Measurements from ENCODE around the gene BLACAT1. TPM values are rescaled to one million over a fixed set of nuclear protein-coding genes. Genes with fewer than 3 reads are reported as not detected.

BLACAT1 gene
- total and polyA plus RNA-seq, 4 donors: 0.35 to 0.74 (median 0.58) TPM

GRCh38 chr1:205465392-205465791, 9.5 kb upstream of the BLACAT1 start:
- TF ChIP-seq, protein P1, sequence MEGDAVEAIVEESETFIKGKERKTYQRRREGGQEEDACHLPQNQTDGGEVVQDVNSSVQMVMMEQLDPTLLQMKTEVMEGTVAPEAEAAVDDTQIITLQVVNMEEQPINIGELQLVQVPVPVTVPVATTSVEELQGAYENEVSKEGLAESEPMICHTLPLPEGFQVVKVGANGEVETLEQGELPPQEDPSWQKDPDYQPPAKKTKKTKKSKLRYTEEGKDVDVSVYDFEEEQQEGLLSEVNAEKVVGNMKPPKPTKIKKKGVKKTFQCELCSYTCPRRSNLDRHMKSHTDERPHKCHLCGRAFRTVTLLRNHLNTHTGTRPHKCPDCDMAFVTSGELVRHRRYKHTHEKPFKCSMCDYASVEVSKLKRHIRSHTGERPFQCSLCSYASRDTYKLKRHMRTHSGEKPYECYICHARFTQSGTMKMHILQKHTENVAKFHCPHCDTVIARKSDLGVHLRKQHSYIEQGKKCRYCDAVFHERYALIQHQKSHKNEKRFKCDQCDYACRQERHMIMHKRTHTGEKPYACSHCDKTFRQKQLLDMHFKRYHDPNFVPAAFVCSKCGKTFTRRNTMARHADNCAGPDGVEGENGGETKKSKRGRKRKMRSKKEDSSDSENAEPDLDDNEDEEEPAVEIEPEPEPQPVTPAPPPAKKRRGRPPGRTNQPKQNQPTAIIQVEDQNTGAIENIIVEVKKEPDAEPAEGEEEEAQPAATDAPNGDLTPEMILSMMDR (IDR thresholded peaks at IDR 0.05; ENCODE audit: control extremely low read depth, extremely low read depth): no peak
- DNase-seq (no peak), ATAC-seq (ENCODE audit: insufficient read depth, low FRiP score) (no peak)
- Histone ChIP-seq H3K27me3 (ENCODE audit: control insufficient read depth in 3 of 3, insufficient read depth in 3 of 3, low read length in 2 of 3) (peaks cover 0 to 13% (median 0%) of the 10 kb centered on the region in 3 donors), H3K27ac (ENCODE audit: low read depth in 1 of 2, low read length in 1 of 2) (no peak overlapping the region), H3K9me3 (ENCODE audit: control insufficient read depth in 4 of 4, insufficient read depth in 3 of 4, low read length in 3 of 4) (no peaks in the 10 kb centered on the region), H3K4me3 (no peak overlapping the region), H3K4me1 (ENCODE audit: control insufficient read depth in 5 of 5, insufficient read depth in 5 of 5, low read length in 5 of 5) (no peaks in the 10 kb centered on the region), H3K9ac (ENCODE audit: insufficient read depth in 1 of 2, low read length in 2 of 2) (no peak overlapping the region), H3K36me3 (ENCODE audit: control insufficient read depth in 4 of 4, insufficient read depth in 4 of 4, low read length in 4 of 4) (no peaks in the 10 kb centered on the region)
- 34 to 57% methylated on average over 2 of the region's 2 CpGs for WGBS, 2 donors

DNA sequence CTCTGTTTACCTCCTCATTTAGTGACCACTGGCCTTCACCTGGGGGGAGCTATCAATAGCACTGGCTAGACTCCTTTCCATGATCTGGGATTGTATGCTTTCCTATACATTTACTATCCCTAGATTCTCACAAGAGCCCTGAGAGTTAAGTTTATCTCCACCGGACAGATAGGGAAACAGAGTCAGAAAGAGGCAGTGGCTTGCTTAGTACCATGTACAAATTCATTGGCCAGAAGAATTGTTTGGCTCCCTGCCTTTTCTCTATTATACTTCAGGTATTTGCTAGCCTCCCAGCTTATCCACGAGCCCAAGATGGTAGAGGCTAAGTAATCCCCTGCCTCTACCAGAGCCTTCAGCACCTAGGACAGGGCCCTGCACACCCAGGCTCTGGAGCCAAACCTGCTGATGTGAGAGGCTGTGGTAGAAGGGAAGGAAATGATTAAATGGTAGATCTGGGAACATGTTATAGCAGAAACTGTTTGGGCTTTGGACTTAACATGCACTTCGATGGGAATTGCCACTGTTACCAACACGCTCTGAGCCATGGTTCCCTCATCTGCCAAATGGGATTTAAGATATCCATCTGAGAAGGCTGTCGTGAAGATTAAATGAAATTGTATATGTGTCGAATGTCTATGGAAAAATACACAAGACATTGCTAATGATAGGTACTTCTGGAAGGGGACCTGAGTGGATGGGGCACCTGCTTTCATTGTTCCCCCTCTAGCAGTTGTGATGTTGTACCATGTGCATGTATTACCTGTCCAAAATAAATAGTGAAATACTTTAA, 3.1 kb upstream of the BLACAT1 start:
- 51 to 56% methylated on average over 6 of the region's 6 CpGs for WGBS, 2 donors
- ATAC-seq (ENCODE audit: insufficient read depth, low FRiP score): no peak

GRCh38 chr1:205456868-205457745, 1.3 kb upstream of the BLACAT1 start:
- peaks cover 0 to 2% (median 0%) of the 10 kb centered on the region in 4 donors for H3K9me3 ChIP-seq (ENCODE audit: control insufficient read depth in 4 of 4, insufficient read depth in 3 of 4, low read length in 3 of 4)
- peaks cover 0 to 11% (median 0%) of the 10 kb centered on the region in 5 donors for H3K4me1 ChIP-seq (ENCODE audit: control insufficient read depth in 5 of 5, insufficient read depth in 5 of 5, low read length in 5 of 5)
- H3K27me3 ChIP-seq (ENCODE audit: control insufficient read depth in 3 of 3, insufficient read depth in 3 of 3, low read length in 2 of 3): peaks cover 0 to 68% (median 48%) of the 10 kb centered on the region in 3 donors
- no peak for ATAC-seq (ENCODE audit: insufficient read depth, low FRiP score)
- peak in 1 of 3 donors; percentile 49 for DNase-seq
- no peak overlapping the region for H3K27ac ChIP-seq (ENCODE audit: low read depth in 1 of 2, low read length in 1 of 2)
- no peaks in the 10 kb centered on the region for H3K36me3 ChIP-seq (ENCODE audit: control insufficient read depth in 4 of 4, insufficient read depth in 4 of 4, low read length in 4 of 4)
- 2% methylated on average over 47 to 74 of the region's 74 CpGs for WGBS, 2 donors
- H3K4me3 ChIP-seq: no peak overlapping the region
- TF ChIP-seq, protein P1 (IDR thresholded peaks at IDR 0.05; ENCODE audit: control extremely low read depth, extremely low read depth): no peak
- no peak overlapping the region for H3K9ac ChIP-seq (ENCODE audit: insufficient read depth in 1 of 2, low read length in 2 of 2)

More for the DNA sequence above, 3.1 kb upstream of the BLACAT1 start:
- peak; percentile 69 to 83 (median 75) for DNase-seq
- Histone ChIP-seq H3K9ac (ENCODE audit: insufficient read depth in 1 of 2, low read length in 2 of 2) (no peak overlapping the region), H3K4me1 (ENCODE audit: control insufficient read depth in 5 of 5, insufficient read depth in 5 of 5, low read length in 5 of 5) (peaks cover 0 to 11% (median 0%) of the 10 kb centered on the region in 5 donors), H3K27ac (ENCODE audit: low read depth in 1 of 2, low read length in 1 of 2) (no peak overlapping the region), H3K27me3 (ENCODE audit: control insufficient read depth in 3 of 3, insufficient read depth in 3 of 3, low read length in 2 of 3) (peaks cover 0 to 55% (median 33%) of the 10 kb centered on the region in 3 donors), H3K9me3 (ENCODE audit: control insufficient read depth in 4 of 4, insufficient read depth in 3 of 4, low read length in 3 of 4) (peaks cover 0 to 2% (median 0%) of the 10 kb centered on the region in 4 donors), H3K36me3 (ENCODE audit: control insufficient read depth in 4 of 4, insufficient read depth in 4 of 4, low read length in 4 of 4) (no peaks in the 10 kb centered on the region), H3K4me3 (no peak overlapping the region)
- TF ChIP-seq, protein P1 (IDR thresholded peaks at IDR 0.05; ENCODE audit: control extremely low read depth, extremely low read depth): no peak

Data from lung (tissue), 12 donors.